Activated B cell treated with CpG ODN at 0.5 μM for 24 hours (primary cell): Measurements from ENCODE around the gene CNPY3. TPM values are rescaled to one million over a fixed set of nuclear protein-coding genes. Genes with fewer than 3 reads are reported as not detected.

Experiments used
- ATAC-seq: fragments of 200-7000 bp; cut with Tn5 transposase; one replicate; pipeline ENCODE4 v1.10.0; 2021; ENCODE audit warnings: low read depth, mild to moderate bottlenecking, moderate library complexity
- CTCF ChIA-PET: fragments of 350-600 bp; sonication (Branson Sonifier 250); formaldehyde crosslinking; loops from one replicate; lab custom pipeline; 2021; ENCODE audit warnings: antibody characterized with exemption; lab: Charles Lee
- POLR2A ChIA-PET: fragments of 350-600 bp; sonication (Branson Sonifier 250); formaldehyde crosslinking; loops from one replicate; lab custom pipeline; 2021; ENCODE audit warnings: antibody characterized with exemption; lab: Charles Lee
- DNase-seq: peaks from one replicate; pipeline ENCODE4 v3.0.0; 2022
- H3K27ac Mint-ChIP-seq: one replicate; pipeline ENCODE4 v1.8.0; 2020; ENCODE audit warnings: mixed read lengths
- H3K27me3 Mint-ChIP-seq: one replicate; pipeline ENCODE4 v1.8.0; 2021; ENCODE audit warnings: mixed read lengths
- H3K36me3 Mint-ChIP-seq: one replicate; pipeline ENCODE4 v1.8.0; 2021; ENCODE audit warnings: low read depth, mixed read lengths
- H3K4me1 Mint-ChIP-seq: one replicate; pipeline ENCODE4 v1.8.0; 2021; ENCODE audit warnings: mixed read lengths
- H3K4me3 Mint-ChIP-seq: one replicate; pipeline ENCODE4 v1.8.0; 2020; ENCODE audit warnings: mild to moderate bottlenecking, mixed read lengths
- H3K9me3 Mint-ChIP-seq: one replicate; pipeline ENCODE4 v1.8.0; 2020; ENCODE audit warnings: mixed read lengths
- CTCF ChIP-seq: fragments of 200-600 bp; IDR thresholded peaks from one replicate; pipeline ENCODE4 v1.8.0; 2022; ENCODE audit warnings: antibody characterized with exemption, mild to moderate bottlenecking
- intact Hi-C: fragments of 100-400 bp; cut with micrococcal nuclease; formaldehyde crosslinking; loops from one replicate; pipeline ENCODE4 v1.15.1; 2024
- total RNA-seq: library from RNA; stranded (reverse); gene quantifications from 2 replicates; pipeline ENCODE4 v1.2.3, GENCODE V29; 2022

The CNPY3 gene
- total RNA-seq, 1 donor from 2014 or later: 121 TPM

- H3K4me3 Mint-ChIP-seq: peak overlapping the region; percentile 97
- CTCF ChIA-PET: interaction anchor here (0.8 kb wide), 1 partner anchor 33 kb away, joined by 3 read pairs; no protein-coding TSS in a partner anchor
- POLR2A ChIA-PET: interaction anchor here (0.6 to 5.4 kb wide), 4 partner anchors 13 to 237 kb away, joined by 3 to 97 read pairs (median 14); partner anchors contain the start of genes GNMT and PEX6
- H3K27me3 Mint-ChIP-seq: no peaks in the 10 kb centered on the region
- DNase-seq (no peak), ATAC-seq (no peak)
- intact Hi-C loops: loop anchor here (5.0 kb wide), 1 partner anchor 435 kb away; the partner anchor contains the start of gene ZNF318
- peaks cover 76% of the 10 kb centered on the region for H3K4me1 Mint-ChIP-seq
- no peak for TF ChIP-seq CTCF
- H3K27ac Mint-ChIP-seq: peak overlapping the region; percentile 97
- H3K36me3 Mint-ChIP-seq: peaks cover 75% of the 10 kb centered on the region
- no peaks in the 10 kb centered on the region for H3K9me3 Mint-ChIP-seq
Measured at GRCh38 chr6:42932412-42932811, 3.1 kb downstream of the CNPY3 start.

GRCh38 chr6:42933205-42933604 lies 3.9 kb downstream of the CNPY3 start:
- DNase-seq (no peak), ATAC-seq (no peak)
- H3K4me1 Mint-ChIP-seq: peaks cover 78% of the 10 kb centered on the region
- CTCF ChIA-PET: no interaction called here
- no peaks in the 10 kb centered on the region for H3K9me3 Mint-ChIP-seq
- intact Hi-C loops: loop anchor here (5.0 kb wide), 1 partner anchor 434 kb away; the partner anchor contains the start of gene ZNF318
- H3K27me3 Mint-ChIP-seq: no peaks in the 10 kb centered on the region
- TF ChIP-seq CTCF: no peak
- peak overlapping the region; percentile 97 for H3K4me3 Mint-ChIP-seq
- peak overlapping the region; percentile 57 for H3K27ac Mint-ChIP-seq
- POLR2A ChIA-PET: interaction anchor here (0.6 to 1.2 kb wide), 3 partner anchors 12 to 81 kb away, joined by 3 to 9 read pairs (median 3); partner anchors contain the start of genes KLHDC3 and MEA1
- H3K36me3 Mint-ChIP-seq: peaks cover 83% of the 10 kb centered on the region

- no peaks in the 10 kb centered on the region for H3K27me3 Mint-ChIP-seq
- POLR2A ChIA-PET: interaction anchor here (0.6 to 1.2 kb wide), 3 partner anchors 26 to 51 kb away, joined by 4 to 5 read pairs (median 4); partner anchors contain the start of gene PPP2R5D
Measured at GRCh38 chr6:42935322-42935721, 6.0 kb downstream of the CNPY3 start.

GRCh38 chr6:42936398-42936797 lies 7.1 kb downstream of the CNPY3 start:
- H3K4me3 Mint-ChIP-seq: no peak overlapping the region
- CTCF ChIA-PET: no interaction called here

More at GRCh38 chr6:42935322-42935721, 6.0 kb downstream of the CNPY3 start:
- Mint-ChIP-seq H3K36me3 (peaks cover 95% of the 10 kb centered on the region), H3K27ac (peak overlapping the region; percentile 71), H3K4me1 (peaks cover 64% of the 10 kb centered on the region), H3K9me3 (no peaks in the 10 kb centered on the region), H3K4me3 (peak overlapping the region; percentile 15)
- intact Hi-C loops: no loop called here
- CTCF ChIA-PET: no interaction called here
- DNase-seq: no peak
- no peak for TF ChIP-seq CTCF
- peak; percentile 40 for ATAC-seq

More at GRCh38 chr6:42936398-42936797, 7.1 kb downstream of the CNPY3 start:
- no peak for ATAC-seq
- DNase-seq: no peak
- Mint-ChIP-seq H3K27me3 (no peaks in the 10 kb centered on the region), H3K4me1 (peaks cover 54% of the 10 kb centered on the region), H3K9me3 (no peaks in the 10 kb centered on the region), H3K27ac (peak overlapping the region; percentile 7), H3K36me3 (peaks cover 95% of the 10 kb centered on the region)
- POLR2A ChIA-PET: interaction anchor here (0.6 kb wide), 1 partner anchor 17 kb away, joined by 3 read pairs; no protein-coding TSS in a partner anchor
- intact Hi-C loops: no loop called here
- no peak for TF ChIP-seq CTCF
